AML-193 (cell line): ENCODE data around the gene NECTIN3.

Source experiments
- DNase-seq, 2 experiments: peaks; one replicate each; lab custom pipeline; 2025; lab: John Stamatoyannopoulos, UW

The NECTIN3 gene

DNA sequence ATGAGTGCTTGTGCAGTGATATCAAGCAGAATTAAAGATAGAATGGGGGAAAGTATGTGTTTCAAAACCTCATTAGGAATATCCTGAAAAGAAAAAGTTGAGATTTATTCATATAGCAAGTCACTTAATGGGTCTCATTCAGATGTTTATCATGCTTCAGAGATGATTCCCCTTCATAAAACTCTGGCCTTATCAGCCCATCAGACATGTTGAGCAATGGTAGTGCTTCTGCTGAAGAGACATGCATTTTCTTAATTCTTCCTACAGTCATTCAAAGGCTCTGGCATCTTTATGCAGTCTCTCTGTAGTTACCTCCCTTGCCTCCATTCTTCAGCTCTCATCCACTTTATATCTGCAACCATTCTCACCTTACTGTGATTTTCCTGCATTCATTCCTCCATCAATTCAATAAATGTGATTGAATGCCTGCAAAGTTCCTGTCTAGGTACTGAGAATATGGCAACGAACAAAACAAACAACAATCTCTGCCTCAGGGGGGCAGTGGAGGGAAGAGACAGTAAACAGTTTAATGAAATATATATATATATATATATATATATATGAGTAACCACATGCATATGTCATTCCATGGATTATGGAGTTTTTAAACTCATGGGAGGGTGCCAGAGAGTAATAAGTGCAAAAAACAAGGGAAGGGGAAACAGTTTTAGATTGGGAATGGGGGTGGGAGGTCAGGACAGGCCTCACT is 138.5 kb downstream of the NECTIN3 start:
- DNase-seq: no peak

DNA sequence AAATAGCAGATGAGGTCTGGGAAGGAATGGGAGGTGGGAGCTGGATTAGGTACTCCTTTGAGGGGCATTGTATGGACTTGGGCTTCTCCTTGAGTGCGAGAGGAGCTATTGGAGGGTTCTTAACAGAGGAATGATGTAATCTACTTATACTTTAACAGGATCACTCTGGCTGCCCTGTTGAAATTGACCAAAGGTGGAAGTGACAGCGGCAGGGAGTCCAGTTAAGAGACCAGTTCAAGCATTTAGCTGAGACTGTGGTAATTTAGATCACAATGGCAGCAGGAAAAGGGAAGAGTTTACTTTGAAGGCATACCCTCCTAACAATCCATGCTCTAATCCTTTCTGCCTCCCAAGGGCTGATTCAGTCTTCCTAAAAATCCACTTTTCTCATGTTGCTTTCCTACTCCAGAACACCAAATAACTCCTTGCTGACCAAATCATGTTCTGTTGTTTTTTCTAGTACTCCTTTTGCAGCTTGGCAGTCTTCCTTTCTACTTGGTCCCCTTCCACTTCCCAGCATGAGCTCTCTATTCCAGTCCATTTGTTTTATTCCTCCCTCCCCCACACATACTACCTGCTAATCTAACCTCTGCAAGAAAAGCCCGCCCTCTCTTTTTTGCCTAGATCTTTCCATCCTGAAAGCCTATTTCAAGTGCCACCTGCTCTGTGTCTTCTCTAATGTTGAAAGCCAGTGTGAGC is 139.4 kb downstream of the NECTIN3 start:
- no peak for DNase-seq

DNA sequence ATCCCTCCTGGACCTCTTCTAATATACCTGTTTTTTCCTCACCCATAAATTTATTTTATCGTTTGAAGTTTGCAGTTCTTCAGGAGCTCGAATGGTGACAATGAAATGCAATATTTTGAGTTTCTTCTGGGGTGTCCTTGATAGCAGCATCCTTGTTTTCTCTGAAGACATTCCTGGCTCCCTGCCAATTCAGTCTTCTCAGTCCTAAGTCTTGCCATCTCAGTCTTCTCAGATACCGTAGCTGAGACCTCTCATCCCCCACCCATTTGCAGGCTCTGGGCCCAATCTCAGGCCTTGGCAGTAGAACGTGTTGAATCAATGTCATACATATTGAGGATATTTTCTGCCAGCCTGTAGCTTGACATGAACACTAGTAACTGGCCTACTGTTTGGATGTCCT is 140.9 kb downstream of the NECTIN3 start:
- DNase-seq: no peak

DNA sequence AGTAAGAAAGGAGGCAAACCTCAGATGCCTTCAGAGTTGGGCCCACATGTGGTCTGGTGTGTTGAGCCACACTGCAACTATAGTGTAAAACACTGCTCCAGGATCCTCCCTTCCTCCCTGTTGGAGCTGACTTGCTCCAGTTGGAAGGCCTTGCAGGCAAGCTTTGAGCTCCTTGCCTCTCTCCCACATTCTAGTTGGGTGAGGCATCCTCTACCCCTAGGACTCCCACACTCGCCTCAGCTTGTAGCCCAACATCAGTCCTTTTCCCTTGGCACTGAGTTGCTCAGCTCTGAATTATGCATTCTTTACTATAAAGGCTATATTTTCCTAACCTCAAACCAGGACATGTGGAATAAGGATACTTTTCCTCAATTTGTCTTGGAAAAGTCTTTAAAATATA is 143.9 kb downstream of the NECTIN3 start:
- DNase-seq: no peak

DNA sequence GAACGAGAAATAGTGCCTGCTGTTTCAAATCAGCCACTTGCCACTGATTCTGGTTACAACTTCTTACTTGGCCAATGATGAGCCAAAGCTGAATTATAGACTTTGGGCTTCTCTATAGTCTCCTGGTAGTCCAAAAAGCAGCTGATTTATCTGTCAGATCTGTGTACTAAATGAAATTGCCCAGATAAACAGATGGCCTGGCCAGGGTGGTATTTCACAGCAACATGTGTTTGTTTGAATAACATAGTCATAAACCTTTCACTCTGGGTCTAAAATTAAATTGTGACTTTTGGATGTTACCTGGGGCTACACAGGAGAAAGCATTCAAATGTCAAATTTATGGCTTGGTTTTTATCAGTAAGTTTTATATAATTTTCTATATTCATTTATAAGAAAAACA is 147.0 kb downstream of the NECTIN3 start:
- DNase-seq: no peak

DNA sequence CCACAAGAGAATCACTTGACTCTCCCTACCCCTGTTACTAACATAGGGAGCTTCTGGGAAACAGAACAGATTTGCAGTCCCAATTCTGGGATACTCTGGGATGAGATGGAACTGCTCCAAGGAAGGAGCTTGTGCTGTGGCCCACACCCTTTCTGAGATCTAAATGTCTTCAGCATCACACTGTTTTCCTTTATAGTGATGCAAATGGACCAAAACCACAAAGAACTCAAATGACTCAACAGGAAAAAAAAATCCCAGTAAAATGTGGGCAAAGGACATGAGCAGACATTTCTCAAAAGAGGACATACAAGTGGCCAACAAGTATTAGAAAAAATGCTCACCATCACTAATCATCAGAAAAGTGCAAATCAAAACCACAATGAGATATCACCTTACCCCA is 155.6 kb downstream of the NECTIN3 start:
- no peak for DNase-seq

DNA sequence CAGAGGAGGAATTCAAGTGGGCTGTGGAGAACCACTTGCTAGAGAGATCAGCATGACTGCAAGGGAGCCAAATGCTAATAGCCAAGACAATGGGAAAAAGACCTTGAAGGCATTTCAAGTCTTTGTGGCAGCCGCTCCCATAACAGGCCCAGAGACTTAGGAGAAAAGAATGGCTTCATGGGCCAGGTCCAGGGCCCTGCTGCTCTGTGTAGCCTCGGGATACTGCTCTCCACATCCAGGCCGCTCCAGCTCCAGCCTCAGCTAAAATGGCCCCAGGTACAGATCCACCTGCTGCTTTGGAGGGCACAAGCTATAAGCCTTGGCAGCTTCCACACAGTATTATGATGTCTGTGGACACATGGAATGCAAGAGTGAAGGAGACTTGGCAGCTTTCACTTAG is 157.7 kb downstream of the NECTIN3 start:
- DNase-seq: no peak

DNA sequence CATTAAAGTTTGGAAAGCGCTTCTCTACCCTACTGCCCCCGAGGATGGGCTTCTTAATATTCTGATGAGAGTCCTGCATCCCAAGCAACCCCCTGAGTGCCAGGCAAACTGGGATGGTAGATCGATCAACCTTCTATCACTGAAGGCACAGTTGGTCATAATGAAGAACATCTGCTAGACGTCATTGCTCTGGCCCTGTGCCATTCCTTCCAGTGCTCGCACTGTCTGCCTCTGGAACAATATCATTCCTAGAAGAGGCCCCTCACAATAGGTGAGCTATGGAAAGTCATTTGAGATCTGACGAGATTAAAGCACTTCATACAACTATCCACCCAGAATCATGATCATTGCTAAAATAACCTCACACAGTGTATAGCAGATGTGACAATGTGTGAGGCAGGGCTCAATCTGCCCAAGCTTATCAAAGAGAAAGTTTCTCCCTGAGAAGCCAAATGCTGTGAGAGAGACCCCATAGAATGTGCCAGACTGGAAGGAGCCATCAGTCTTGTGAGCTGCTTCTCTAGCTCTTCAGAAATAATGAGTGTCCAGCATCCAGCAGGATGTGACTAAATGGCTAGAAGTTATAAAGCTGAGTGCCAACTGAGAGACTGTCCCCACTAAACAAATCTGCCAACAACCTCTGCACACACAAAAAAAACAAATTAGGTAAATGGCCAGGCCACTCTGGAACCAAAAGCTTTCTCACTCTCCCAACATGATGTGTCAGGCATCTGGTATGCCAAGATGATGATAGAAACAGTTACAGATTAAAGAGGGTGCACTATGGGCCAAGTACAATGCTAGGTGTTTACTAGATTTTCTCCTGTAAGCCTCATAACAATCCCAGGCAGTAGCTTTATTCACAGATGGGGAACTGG is 165.5 kb downstream of the NECTIN3 start:
- DNase-seq: no peak

DNA sequence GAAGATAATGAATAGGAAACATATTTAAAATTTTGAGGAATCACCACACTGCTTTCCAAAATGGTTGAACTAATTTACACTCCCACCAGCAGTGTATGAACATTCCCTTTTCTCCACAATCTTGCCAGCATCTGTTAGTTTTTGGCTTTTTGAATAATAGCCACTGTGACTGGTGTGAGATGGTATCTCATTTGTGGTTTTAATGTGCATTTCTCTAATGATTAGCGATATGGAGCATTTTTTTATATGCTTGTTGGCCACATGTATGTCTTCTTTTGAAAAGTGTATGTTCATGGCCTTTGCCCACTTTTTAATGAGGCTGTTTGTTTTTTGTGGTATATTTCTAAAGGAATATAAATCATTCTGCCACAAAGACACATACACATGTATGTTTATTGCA is 166.3 kb downstream of the NECTIN3 start:
- no peak for DNase-seq

DNA sequence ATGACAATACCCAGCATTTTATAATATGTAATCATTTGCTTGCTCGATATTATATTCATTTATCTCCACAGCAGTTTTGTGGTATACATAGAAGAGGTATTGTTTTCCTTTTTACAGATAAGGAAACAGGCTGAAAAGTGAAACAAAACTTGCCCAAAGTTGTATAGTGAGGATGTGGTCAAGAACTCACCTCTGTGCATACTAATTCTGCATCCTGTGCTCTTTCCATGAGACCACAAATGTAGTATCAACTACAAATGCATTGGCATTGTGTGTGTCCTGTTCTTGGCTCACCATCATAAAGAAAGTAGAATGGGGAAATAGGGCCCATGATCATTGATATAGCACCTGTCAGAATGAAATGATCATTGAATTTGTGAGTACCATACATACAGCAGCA is 167.3 kb downstream of the NECTIN3 start:
- DNase-seq: no peak

DNA sequence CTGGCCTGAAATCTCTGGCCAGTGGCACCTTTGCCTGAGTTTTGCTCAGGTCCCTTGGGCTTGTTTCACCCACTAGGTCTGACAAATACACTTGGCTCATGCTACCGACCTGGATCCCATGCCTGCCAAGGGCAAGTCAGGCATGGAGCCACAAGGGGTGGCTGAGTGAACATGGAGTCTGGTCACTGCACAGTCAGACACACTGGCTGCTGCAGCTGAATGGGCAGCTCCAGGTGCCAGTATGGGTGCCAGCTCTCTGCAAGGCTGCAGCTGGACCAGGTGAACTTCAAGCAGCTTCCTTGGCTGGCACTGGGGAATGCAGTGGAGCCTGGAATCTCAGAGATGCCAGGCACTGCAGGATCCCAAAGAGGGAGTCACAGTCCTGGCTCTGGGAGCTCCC is 170.3 kb downstream of the NECTIN3 start:
- no peak for DNase-seq
